Neutrophil (primary cell): ENCODE data around the gene CPNE7.
"Not testable (repeated sequence)": the region's sequence is repeated elsewhere in the genome, so short reads cannot be mapped to it uniquely, and the experiment has no call there.

Experiments
- H3K27ac ChIP-seq: fragments of 200-600 bp; sonication (generic); 2 replicates; pipeline ENCODE4 v1.5.1; 2016; ENCODE audit warnings: mild to moderate bottlenecking, moderate library complexity
- H3K27me3 ChIP-seq: fragments of 200-600 bp; sonication (generic); 2 replicates; pipeline ENCODE4 v1.6.0; 2016; ENCODE audit warnings: mild to moderate bottlenecking
- H3K36me3 ChIP-seq: fragments of 200-600 bp; sonication (generic); 2 replicates; pipeline ENCODE4 v1.5.1; 2017
- H3K4me1 ChIP-seq, 2 experiments: fragments of 200-600 bp in 1 of 2; sonication (generic) in 1 of 2; 1 replicate in 1 of 2; 2 replicates in 1 of 2; pipeline versions ENCODE4 v1.5.1 to v1.6.1; 2013 to 2016; ENCODE audit warnings: low read depth in 1 of 2, low read length in 1 of 2, mild to moderate bottlenecking in 1 of 2, moderate library complexity in 1 of 2; ENCODE audit not compliant: control insufficient read depth in 1 of 2, insufficient read depth in 1 of 2
- H3K4me3 ChIP-seq, 2 experiments: fragments of 200-600 bp in 1 of 2; sonication (generic) in 1 of 2; 1 replicate in 1 of 2; 2 replicates in 1 of 2; pipeline ENCODE4 v1.5.1; 2013 to 2016; ENCODE audit warnings: low read depth in 1 of 2, low read length in 1 of 2, mild to moderate bottlenecking in 1 of 2, moderate library complexity in 1 of 2
- H3K9me3 ChIP-seq: fragments of 200-600 bp; sonication (generic); 2 replicates; pipeline ENCODE4 v1.5.1; 2016
- TF ChIP-seq, protein P1 (sequence below): fragments of 200-600 bp; sonication (generic); IDR thresholded peaks from 2 replicates; pipeline ENCODE4 v1.5.1; 2016; ENCODE audit warnings: antibody characterized with exemption

CPNE7 gene

DNA sequence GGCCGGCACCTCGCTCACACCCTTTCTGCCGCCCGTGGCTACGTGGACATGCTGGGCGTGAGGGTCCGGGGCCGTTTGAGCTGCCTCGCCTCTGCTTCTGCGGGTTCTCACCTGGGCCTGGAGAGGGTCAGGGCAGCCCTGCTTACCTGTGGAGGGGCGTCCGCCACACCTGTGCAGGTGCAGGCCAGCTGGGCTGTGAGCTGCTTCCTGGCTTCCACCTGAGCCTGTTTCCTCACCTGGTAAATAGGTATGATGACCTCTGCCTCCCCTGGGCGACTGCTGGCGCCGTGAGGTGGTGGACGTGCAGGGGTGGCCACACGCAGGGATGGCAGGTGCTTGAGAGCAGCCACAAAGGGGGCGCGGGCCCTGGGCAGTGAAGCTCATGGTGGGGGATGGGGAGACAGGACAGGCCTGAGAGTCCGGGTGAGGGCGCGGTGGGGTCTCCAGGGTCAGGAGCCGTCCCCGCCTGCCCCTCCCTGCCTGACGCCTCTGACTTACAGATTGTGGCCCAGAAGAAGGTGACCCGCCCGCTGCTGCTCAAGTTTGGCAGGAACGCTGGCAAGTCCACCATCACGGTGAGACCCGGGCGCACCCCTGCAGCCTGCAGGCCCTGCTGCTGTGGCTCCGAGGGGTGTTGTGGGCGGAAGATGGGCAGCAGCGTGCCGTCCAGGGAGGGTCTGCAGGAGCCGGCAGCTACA, 7.8 kb downstream of the CPNE7 start:
- Histone ChIP-seq H3K4me1 (no peaks in the 10 kb centered on the region), H3K27me3 (peaks cover 7% of the 10 kb centered on the region), H3K9me3 (no peaks in the 10 kb centered on the region), H3K36me3 (no peaks in the 10 kb centered on the region), H3K4me3 (no peak overlapping the region), H3K27ac (no peak overlapping the region)
- TF ChIP-seq, protein P1, sequence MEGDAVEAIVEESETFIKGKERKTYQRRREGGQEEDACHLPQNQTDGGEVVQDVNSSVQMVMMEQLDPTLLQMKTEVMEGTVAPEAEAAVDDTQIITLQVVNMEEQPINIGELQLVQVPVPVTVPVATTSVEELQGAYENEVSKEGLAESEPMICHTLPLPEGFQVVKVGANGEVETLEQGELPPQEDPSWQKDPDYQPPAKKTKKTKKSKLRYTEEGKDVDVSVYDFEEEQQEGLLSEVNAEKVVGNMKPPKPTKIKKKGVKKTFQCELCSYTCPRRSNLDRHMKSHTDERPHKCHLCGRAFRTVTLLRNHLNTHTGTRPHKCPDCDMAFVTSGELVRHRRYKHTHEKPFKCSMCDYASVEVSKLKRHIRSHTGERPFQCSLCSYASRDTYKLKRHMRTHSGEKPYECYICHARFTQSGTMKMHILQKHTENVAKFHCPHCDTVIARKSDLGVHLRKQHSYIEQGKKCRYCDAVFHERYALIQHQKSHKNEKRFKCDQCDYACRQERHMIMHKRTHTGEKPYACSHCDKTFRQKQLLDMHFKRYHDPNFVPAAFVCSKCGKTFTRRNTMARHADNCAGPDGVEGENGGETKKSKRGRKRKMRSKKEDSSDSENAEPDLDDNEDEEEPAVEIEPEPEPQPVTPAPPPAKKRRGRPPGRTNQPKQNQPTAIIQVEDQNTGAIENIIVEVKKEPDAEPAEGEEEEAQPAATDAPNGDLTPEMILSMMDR: no peak

DNA sequence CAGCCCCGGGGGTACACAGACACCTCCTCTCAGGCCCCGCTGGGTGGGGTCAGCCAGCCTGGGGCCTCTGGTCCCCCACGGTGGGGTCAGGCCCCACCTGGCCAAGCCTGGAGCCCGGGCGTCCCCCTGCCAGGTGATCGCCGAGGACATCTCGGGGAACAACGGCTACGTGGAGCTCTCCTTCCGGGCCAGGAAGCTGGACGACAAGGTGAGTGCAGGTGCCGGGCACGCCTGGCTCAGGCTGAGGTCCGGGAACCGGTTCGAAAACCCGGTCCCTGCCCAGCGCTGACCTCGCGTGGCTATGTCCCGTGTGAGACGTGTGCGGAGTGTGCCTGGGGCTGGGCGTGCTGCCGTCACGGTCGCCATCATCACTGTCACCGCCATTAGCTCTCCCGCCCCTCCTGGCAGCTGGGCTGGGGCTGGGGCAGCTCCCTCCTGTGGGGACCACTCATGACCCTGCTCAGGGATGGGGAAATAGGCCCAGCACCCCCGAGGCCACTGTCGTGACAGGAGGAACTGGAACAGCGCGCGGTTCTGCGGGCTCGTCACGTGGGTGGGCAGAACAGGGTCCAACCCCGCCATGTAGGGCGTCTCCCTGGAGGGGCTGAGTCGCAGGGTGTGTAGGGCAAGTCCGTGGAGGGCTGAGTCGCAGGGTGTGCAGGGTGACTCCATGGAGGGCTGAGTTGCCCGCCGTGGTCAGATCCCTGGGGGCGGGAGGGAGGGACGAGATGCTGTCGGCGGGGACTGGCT, 8.5 kb downstream of the CPNE7 start:
- TF ChIP-seq, protein P1: no peak
- H3K27ac ChIP-seq: no peak overlapping the region
- no peaks in the 10 kb centered on the region for H3K36me3 ChIP-seq
- no peaks in the 10 kb centered on the region for H3K4me1 ChIP-seq
- no peaks in the 10 kb centered on the region for H3K27me3 ChIP-seq
- H3K4me3 ChIP-seq: no peak overlapping the region
- no peaks in the 10 kb centered on the region for H3K9me3 ChIP-seq

DNA sequence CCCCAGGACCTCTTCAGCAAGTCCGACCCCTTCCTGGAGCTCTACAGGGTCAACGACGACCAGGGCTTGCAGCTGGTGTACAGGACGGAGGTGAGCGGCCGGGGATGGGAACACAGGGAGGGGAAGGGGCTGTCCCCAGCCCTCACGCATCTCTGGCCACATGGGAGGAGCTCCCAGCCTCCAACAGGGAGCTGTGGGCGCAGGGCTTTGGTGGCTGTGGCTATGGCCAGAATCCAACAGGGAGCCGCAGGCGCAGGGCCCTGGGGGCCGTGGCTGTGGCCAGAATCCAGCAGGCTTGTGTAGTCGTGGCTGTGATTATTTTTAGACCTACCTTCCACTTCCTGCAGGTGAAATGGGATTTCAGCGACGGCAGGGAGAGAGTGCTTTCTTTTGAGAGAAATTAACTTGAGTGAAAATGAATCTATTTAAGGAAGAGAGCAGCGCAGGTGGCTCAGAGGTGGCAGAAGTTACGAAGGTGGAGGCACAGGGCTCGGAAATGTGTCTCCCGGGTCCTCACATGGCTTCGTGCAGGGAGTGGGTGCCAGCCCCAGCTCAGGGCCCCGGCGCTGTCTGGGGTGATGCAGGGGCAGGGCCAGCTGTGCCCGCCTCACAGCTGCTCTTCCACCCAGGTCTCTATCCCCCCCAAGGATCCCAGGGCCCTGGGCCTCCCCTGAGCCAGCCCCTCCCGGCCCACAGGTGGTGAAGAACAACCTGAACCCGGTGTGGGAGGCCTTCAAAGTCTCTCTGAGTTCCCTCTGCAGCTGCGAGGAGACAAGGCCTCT, 9.4 kb downstream of the CPNE7 start:
- Histone ChIP-seq H3K36me3 (no peaks in the 10 kb centered on the region), H3K4me3 (no peak overlapping the region), H3K27ac (no peak overlapping the region), H3K27me3 (no peaks in the 10 kb centered on the region), H3K9me3 (no peaks in the 10 kb centered on the region), H3K4me1 (no peaks in the 10 kb centered on the region)
- TF ChIP-seq, protein P1: no peak

DNA sequence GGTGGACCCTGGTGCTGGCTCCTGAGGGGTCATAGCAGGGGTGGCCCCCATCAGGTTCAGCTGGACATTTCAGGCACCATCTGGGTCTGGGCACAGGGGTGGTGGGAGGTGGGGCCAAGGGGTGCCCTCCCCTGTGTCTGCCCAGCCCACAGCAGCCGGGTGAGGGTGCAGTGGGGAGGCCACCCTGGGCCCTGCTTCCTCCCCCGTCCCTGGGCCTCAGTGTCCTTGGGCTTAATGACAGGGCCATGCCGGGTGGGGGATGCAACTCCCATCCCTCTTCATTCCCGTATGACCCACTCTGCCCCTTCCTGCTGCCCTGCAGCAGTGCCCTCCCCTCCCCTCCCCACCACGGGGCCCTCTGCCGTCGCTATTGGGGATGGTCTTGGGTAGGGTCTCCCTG, 10.7 kb downstream of the CPNE7 start:
- Histone ChIP-seq H3K4me3 (no peak overlapping the region), H3K27me3 (no peaks in the 10 kb centered on the region), H3K27ac (no peak overlapping the region), H3K9me3 (no peaks in the 10 kb centered on the region), H3K36me3 (no peaks in the 10 kb centered on the region), H3K4me1 (no peaks in the 10 kb centered on the region)
- TF ChIP-seq, protein P1: no peak

DNA sequence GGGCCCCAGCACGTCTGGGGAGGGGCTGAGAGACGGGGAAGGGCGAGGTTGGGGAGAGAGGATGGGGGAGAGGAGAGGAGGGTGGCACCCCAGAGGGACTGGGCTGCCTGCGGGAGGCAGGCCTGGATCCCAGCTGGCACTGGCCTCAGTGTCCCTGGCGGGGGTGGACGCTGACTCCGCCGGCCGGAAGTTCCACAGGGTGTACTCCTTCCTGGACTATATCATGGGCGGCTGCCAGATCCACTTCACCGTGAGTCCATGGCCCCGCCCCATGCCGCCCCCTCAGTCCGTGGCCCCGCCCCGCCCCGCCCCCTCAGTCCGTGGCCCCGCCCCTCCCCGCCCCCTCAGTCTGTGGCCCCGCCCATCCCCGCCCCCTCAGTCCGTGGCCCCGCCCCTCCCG, 11.3 kb downstream of the CPNE7 start:
- H3K27me3 ChIP-seq: no peaks in the 10 kb centered on the region
- TF ChIP-seq, protein P1: no peak
- H3K27ac ChIP-seq: no peak overlapping the region
- H3K36me3 ChIP-seq: no peaks in the 10 kb centered on the region
- H3K9me3 ChIP-seq: no peaks in the 10 kb centered on the region
- H3K4me1 ChIP-seq: no peaks in the 10 kb centered on the region
- no peak overlapping the region for H3K4me3 ChIP-seq

DNA sequence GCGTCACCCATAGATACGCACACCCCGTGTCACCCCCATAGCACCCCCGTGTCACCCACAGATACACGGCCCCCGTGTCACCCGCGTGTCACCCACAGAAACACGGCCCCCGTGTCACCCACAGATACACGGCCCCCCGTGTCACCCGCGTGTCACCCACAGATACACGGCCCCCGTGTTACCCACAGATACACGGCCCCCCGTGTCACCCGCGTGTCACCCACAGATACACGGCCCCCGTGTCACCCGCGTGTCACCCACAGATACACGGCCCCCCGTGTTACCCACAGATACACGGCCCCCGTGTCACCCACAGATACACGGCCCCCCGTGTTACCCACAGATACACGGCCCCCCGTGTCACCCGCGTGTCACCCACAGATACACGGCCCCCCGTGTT, 12.1 kb downstream of the CPNE7 start:
- not testable (repeated sequence) for H3K9me3 ChIP-seq, H3K36me3 ChIP-seq, H3K4me1 ChIP-seq, H3K4me3 ChIP-seq, H3K27ac ChIP-seq, H3K27me3 ChIP-seq
